GM13976 (cell line): ENCODE measurements around the gene RIT2.

Source experiments
- DNase-seq: peaks from one replicate; pipeline ENCODE4 v3.0.0; 2012; ENCODE audit warnings: low spot score
- CTCF ChIP-seq: IDR thresholded peaks from 2 replicates; pipeline ENCODE4 v1.5.1; 2012; ENCODE audit warnings: borderline replicate concordance, mild to moderate bottlenecking; ENCODE audit not compliant: insufficient read depth; ENCODE audit errors: extremely low read depth, missing control alignments, control extremely low read depth
- in situ Hi-C: fragments of 300-500 bp; cut with MboI; formaldehyde crosslinking; loops from one replicate; pipeline ENCODE4 v1.12.0; 2022; ENCODE audit warnings: low sequenced_read_pairs, mixed read lengths, inconsistent platforms; ENCODE audit not compliant: unreplicated experiment

Gene RIT2

GRCh38 chr18:43061318-43061717 is 54.2 kb downstream of the RIT2 start:
- in situ Hi-C loops: no loop called here
- no peak for DNase-seq
- no peak for TF ChIP-seq CTCF

GRCh38 chr18:43060020-43060419 is 55.5 kb downstream of the RIT2 start:
- in situ Hi-C loops: no loop called here
- DNase-seq: no peak
- no peak for TF ChIP-seq CTCF

GRCh38 chr18:43054815-43055519 is 60.5 kb downstream of the RIT2 start:
- DNase-seq: no peak
- no peak for TF ChIP-seq CTCF
- in situ Hi-C loops: no loop called here

GRCh38 chr18:43049021-43049420 is 66.5 kb downstream of the RIT2 start:
- no peak for TF ChIP-seq CTCF
- no peak for DNase-seq
- in situ Hi-C loops: no loop called here

GRCh38 chr18:43046322-43046721 is 69.2 kb downstream of the RIT2 start:
- in situ Hi-C loops: no loop called here
- no peak for DNase-seq
- no peak for TF ChIP-seq CTCF

- in situ Hi-C loops: no loop called here
- DNase-seq: no peak
- TF ChIP-seq CTCF: no peak
Observed at GRCh38 chr18:43043626-43044025, 71.9 kb downstream of the RIT2 start.

GRCh38 chr18:43040281-43040680 is 75.2 kb downstream of the RIT2 start:
- TF ChIP-seq CTCF: no peak
- no peak for DNase-seq
- in situ Hi-C loops: no loop called here
